ENCODE data around the gene UGGT1.
"Not testable (repeated sequence)": the region's sequence is repeated elsewhere in the genome, so short reads cannot be mapped to it uniquely, and the experiment has no call there.

The UGGT1 gene

GRCh38 chr2:128174067-128174466 is 83.1 kb downstream of the UGGT1 start:
- not testable (repeated sequence) for DNase-seq

- DNase-seq: no peak
Measured at GRCh38 chr2:128177315-128177714, 86.3 kb downstream of the UGGT1 start.

DNA sequence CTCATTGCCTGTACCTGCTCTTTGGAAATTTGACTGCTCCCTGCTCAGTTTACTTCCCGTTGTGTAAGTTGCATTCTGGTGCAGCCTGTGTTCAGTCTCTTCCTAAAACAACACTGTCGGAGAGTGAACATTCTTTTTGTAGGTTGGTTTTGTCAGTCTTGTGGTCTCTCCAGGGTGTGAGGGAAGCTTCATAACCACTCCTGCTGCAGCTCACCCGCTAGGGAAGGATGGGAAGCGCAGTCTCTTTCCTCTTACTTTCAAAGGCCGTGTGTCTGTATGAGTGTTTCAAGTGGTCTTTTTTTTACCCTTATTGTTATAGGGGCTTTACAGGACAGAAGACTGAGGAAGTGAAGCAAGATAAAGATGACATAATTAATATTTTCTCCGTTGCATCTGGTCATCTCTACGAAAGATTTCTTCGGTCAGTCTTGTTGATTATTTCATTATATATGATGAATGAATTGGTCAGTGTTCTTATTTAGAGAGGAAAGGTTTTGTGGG is 87.2 kb downstream of the UGGT1 start:
- DNase-seq: no peak

DNA sequence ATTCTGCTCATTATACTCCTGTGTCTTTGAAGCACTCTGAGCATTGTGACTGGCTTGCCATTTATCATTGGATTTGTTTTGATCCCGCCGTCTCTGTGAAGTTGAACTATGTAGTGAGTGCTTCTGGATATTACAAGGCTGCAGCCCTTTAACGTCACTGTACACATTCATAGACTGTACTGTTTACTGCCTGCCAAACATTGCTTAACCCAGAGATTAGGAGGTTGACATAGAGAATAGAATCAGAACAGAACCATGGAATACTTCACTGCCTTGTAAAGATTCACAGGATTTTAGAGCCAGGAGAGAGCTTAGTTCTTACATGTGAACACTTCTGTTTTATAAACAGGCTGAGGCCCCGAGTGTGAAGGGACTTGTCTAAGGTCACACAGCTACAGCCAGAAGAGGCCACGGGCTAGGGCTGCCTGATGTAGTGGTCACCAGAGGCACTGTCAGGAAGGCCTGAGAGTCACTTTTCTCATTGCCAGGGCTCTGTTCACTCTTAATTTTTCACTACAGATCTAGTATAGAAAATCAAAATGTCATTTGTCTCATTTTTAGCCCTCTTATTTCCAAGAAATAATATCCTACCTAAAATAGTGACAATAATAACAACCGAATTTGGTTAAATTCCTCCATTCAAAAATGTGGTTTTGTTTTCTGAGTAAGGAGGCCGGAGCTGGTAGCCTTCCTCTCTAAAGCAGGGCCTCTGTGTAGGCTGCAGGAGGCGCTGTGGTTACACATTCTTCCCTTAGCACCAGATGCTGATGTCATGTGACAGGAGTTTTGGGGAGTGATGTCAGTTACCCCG is 87.9 kb downstream of the UGGT1 start:
- DNase-seq: peak; percentile 62

DNA sequence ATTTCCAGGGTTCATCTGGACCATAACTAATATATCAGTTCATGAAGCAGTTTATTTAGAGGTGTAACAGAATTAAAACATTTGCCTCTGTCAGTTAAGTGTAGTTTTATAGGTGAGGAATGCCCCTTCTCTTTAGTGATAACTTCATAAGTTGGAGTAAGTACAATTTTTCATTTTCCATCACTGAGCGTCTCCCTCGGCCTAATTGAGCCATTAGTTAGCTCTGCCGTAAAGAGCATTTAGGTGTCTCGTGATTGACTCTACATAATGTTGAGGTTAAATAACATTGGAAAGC is 88.4 kb downstream of the UGGT1 start:
- no peak for DNase-seq

- DNase-seq: no peak
Measured at GRCh38 chr2:128180031-128180430, 89.0 kb downstream of the UGGT1 start.

GRCh38 chr2:128185576-128185975 is 94.6 kb downstream of the UGGT1 start:
- DNase-seq: no peak

- DNase-seq: no peak
Measured at GRCh38 chr2:128187032-128187654, 96.1 kb downstream of the UGGT1 start.

GRCh38 chr2:128195435-128195984 is 104.5 kb downstream of the UGGT1 start:
- no peak for DNase-seq

GRCh38 chr2:128196026-128196425 is 105.0 kb downstream of the UGGT1 start:
- DNase-seq: no peak

- no peak for DNase-seq
Measured at GRCh38 chr2:128196471-128196931, 105.5 kb downstream of the UGGT1 start.

DNA sequence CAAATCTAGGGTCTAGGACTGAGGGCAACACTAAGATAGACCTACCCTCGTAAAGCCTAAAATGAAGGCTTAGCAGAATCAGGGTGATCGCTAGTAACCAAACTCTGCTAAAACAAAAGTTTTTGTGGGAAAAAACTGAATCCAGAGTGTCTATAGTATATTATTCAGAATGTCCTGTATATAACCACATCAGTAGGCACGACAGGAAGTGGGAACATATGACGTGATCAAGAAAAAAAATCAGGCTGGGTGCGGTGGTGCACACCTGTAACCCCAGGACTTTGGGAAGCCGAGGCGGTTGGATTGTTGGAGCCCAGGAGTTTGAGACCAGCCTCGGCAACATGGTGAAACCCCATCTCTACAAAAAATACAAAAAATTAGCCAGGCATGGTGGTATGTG is 106.1 kb downstream of the UGGT1 start:
- DNase-seq: no peak

- no peak for DNase-seq
Measured at GRCh38 chr2:128198656-128199055, 107.7 kb downstream of the UGGT1 start.

GRCh38 chr2:128199141-128199540 is 108.1 kb downstream of the UGGT1 start:
- no peak for DNase-seq

DNA sequence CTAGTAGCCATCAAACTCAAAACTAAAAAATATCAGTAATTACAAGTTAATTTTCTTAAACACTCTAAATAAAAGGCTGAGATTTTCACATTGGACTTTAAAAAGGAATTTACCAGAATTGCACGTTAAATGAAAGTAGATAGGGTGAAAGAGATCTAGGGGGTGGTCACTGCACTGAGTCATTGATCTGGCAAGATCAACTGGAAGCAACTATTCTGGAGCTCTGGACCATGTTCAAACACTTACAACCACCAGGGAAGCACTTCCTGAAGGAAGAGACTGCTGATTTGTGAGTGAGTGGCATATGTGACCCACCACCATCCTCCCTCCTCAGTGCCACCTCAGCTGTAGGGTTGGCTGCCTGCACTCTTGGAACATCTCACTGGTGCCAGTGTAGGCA is 111.8 kb downstream of the UGGT1 start:
- no peak for DNase-seq

DNA sequence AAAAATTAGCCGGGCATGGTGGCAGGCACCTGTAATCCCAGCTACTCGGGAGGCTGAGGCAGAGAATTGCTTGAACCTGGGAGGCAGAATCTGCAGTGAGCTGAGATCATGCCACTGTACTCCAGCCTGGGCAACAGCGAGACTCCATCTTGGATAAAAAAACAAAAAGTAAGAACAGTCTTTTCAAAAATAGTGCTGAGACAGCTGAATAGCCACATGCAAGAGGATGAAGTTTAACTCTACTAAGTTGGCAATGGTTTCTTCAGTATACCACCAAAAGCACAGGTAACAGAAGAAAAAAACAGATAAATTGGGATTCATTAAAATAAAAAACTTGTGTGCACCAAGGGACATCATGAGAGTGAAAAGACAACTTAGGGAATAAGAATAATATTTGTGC is 115.2 kb downstream of the UGGT1 start:
- DNase-seq: no peak

GRCh38 chr2:128208023-128208422 is 117.0 kb downstream of the UGGT1 start:
- DNase-seq: no peak

GRCh38 chr2:128208631-128209324 is 117.8 kb downstream of the UGGT1 start:
- not testable (repeated sequence) for DNase-seq

DNA sequence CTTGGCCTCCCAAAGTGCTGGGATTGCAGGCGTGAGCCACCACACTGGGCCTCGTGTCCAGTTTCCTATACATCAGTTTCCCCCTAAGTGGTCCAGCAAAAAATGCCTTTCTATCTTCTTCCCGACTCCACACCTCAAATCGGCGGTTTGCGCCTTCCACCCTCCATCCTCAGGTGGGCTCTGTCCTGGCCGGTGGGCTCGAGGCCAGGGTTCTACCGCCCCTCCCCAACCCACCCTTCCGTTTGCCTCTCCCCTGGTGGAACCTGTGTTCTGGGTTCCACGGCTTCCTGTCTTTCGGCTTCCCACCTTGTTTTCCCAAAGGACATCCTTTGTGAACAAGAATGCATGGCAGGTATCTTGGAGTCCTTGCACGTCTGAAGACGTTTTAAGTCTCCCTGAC is 123.3 kb downstream of the UGGT1 start:
- no peak for DNase-seq

GRCh38 chr2:128214866-128215460 is 124.0 kb downstream of the UGGT1 start:
- DNase-seq: no peak

DNA sequence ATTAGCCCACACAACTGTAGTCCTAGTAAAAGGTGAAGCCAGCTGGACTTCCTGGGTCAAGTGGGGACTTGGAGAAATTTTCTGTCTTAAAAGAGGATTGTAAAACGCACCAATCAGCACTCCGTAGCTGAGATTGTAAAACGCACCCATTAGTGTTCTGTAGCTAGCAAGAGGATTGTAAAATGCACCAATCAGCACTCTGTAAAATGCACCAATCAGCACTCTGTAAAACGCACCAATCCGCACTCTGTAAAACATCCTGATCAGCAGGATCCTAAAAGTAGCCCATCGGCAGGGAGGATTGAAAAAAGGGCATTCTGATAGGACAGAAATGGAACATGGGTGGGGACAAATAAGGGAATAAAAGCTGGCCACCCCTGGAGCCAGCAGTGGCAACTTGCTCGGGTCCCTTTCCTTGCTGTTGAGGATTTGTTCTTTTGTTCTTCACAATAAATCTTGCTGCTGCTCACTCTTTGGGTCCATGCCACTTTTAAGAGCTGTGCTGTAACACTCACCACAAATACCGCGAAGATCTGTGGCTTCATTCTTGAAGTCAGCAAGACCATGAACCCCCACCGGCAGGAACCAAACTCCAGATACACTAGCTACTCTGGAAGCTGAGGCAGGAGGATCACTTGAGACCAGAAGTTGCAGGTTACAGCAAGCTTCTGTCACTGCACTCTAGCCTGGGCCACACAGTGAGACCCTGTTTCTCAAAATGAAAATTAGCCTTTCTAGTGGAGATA is 125.1 kb downstream of the UGGT1 start:
- no peak for DNase-seq

- no peak for DNase-seq
Measured at GRCh38 chr2:128217671-128218070, 126.7 kb downstream of the UGGT1 start.

Measured in CD4-positive, alpha-beta T cell treated with Interleukin-17A for 1 hour (primary cell).